Ishikawa (cell line): Measurements from ENCODE around the gene NDUFA7.

ENCODE experiments used
- CEBPB ChIP-seq: IDR thresholded peaks from 2 replicates; pipeline ENCODE4 v1.6.1; 2012
- CREB1 ChIP-seq: IDR thresholded peaks from 2 replicates; pipeline ENCODE4 v1.6.1; 2012; ENCODE audit warnings: low read depth
- EP300 ChIP-seq: IDR thresholded peaks from 2 replicates; pipeline ENCODE4 v1.6.1; 2012; ENCODE audit warnings: borderline replicate concordance
- FOXM1 ChIP-seq: IDR thresholded peaks from 2 replicates; pipeline ENCODE4 v1.6.1; 2012; ENCODE audit warnings: low read depth, borderline replicate concordance
- NFIC ChIP-seq: IDR thresholded peaks from 2 replicates; pipeline ENCODE4 v1.6.1; 2012
- RAD21 ChIP-seq: IDR thresholded peaks from 2 replicates; pipeline ENCODE4 v1.6.1; 2012; ENCODE audit warnings: low read depth
- TCF12 ChIP-seq: IDR thresholded peaks from 2 replicates; pipeline ENCODE4 v1.6.1; 2012; ENCODE audit warnings: low read depth
- TEAD4 ChIP-seq: IDR thresholded peaks from 2 replicates; pipeline ENCODE4 v1.6.1; 2012
- YY1 ChIP-seq: IDR thresholded peaks from 2 replicates; pipeline ENCODE4 v1.6.1; 2012; ENCODE audit warnings: low read depth
- ZBTB7A ChIP-seq: IDR thresholded peaks from 2 replicates; pipeline ENCODE4 v1.6.1; 2012; ENCODE audit warnings: low read depth
- TF ChIP-seq, protein P1 (sequence below): IDR thresholded peaks from 2 replicates; pipeline ENCODE4 v1.6.1; 2012
- TF ChIP-seq, protein P2 (sequence below): IDR thresholded peaks from 2 replicates; pipeline ENCODE4 v1.6.1; 2012; ENCODE audit warnings: low read depth, mild to moderate bottlenecking
- TF ChIP-seq, protein P3 (sequence below): IDR thresholded peaks from 2 replicates; pipeline ENCODE4 v1.6.1; 2012

DNA sequence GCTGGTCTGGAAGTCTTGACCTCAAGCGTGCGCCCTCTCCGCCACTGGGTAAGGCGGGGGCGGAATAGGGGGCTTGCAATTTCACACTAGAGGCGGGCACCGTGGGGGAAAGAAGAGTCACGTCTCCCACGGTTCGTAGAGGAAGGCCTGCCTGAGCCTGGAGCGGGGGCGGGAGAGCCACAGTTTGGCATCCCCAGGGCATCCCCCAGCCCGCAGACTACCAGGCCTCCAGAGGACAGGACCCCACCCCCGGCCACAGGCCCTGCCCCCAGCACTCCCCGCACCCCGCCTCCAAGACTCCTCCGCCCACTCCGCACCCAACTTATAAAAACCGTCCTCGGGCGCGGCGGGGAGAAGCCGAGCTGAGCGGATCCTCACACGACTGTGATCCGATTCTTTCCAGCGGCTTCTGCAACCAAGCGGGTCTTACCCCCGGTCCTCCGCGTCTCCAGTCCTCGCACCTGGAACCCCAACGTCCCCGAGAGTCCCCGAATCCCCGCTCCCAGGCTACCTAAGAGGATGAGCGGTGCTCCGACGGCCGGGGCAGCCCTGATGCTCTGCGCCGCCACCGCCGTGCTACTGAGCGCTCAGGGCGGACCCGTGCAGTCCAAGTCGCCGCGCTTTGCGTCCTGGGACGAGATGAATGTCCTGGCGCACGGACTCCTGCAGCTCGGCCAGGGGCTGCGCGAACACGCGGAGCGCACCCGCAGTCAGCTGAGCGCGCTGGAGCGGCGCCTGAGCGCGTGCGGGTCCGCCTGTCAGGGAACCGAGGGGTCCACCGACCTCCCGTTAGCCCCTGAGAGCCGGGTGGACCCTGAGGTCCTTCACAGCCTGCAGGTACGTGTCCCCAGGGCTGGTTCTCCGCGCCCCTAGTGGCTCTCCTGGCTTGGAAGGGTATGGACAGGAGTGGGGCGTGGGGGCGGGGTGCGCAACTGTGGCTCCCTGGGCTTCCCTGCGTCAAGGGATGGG is 42.9 kb upstream of the NDUFA7 start, which contains the start of gene ANGPTL4:
- TF ChIP-seq, protein P1, sequence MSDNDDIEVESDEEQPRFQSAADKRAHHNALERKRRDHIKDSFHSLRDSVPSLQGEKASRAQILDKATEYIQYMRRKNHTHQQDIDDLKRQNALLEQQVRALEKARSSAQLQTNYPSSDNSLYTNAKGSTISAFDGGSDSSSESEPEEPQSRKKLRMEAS: peak; percentile 29; the same call in 1 of the 2 replicates
- no peak for TF ChIP-seq TEAD4
- TF ChIP-seq, protein P2, sequence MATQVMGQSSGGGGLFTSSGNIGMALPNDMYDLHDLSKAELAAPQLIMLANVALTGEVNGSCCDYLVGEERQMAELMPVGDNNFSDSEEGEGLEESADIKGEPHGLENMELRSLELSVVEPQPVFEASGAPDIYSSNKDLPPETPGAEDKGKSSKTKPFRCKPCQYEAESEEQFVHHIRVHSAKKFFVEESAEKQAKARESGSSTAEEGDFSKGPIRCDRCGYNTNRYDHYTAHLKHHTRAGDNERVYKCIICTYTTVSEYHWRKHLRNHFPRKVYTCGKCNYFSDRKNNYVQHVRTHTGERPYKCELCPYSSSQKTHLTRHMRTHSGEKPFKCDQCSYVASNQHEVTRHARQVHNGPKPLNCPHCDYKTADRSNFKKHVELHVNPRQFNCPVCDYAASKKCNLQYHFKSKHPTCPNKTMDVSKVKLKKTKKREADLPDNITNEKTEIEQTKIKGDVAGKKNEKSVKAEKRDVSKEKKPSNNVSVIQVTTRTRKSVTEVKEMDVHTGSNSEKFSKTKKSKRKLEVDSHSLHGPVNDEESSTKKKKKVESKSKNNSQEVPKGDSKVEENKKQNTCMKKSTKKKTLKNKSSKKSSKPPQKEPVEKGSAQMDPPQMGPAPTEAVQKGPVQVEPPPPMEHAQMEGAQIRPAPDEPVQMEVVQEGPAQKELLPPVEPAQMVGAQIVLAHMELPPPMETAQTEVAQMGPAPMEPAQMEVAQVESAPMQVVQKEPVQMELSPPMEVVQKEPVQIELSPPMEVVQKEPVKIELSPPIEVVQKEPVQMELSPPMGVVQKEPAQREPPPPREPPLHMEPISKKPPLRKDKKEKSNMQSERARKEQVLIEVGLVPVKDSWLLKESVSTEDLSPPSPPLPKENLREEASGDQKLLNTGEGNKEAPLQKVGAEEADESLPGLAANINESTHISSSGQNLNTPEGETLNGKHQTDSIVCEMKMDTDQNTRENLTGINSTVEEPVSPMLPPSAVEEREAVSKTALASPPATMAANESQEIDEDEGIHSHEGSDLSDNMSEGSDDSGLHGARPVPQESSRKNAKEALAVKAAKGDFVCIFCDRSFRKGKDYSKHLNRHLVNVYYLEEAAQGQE: no peak
- TF ChIP-seq CEBPB: no peak
- no peak for TF ChIP-seq CREB1
- TF ChIP-seq TCF12: no peak
- TF ChIP-seq FOXM1: no peak
- TF ChIP-seq RAD21: no peak
- TF ChIP-seq EP300: no peak
- TF ChIP-seq NFIC: no peak
- no peak for TF ChIP-seq ZBTB7A
- TF ChIP-seq YY1: no peak
- TF ChIP-seq, protein P3, sequence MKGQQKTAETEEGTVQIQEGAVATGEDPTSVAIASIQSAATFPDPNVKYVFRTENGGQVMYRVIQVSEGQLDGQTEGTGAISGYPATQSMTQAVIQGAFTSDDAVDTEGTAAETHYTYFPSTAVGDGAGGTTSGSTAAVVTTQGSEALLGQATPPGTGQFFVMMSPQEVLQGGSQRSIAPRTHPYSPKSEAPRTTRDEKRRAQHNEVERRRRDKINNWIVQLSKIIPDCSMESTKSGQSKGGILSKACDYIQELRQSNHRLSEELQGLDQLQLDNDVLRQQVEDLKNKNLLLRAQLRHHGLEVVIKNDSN: no peak
